Endothelial cell of umbilical vein (primary cell): ENCODE results near the gene TUT1.

Source experiments
- CTCF ChIP-seq, 2 donors: IDR thresholded peaks; 1 replicate in 1 of 2; 2 replicates in 1 of 2; pipeline ENCODE4 v1.5.1; 2011; ENCODE audit warnings: low read length in 2 of 2, mild to moderate bottlenecking in 2 of 2, moderate library complexity in 2 of 2, control low read depth in 1 of 2, inconsistent platforms in 1 of 2, low read depth in 1 of 2; ENCODE audit not compliant: insufficient read depth in 1 of 2; ENCODE audit errors: extremely low read depth in 1 of 2
- FOS ChIP-seq: IDR thresholded peaks from 2 replicates; pipeline ENCODE4 v1.6.1; 2011; ENCODE audit warnings: mild to moderate bottlenecking, low read length, moderate library complexity, borderline replicate concordance; ENCODE audit not compliant: insufficient read depth
- GATA2 ChIP-seq: IDR thresholded peaks from 2 replicates; pipeline ENCODE4 v1.7.0; 2011; ENCODE audit warnings: low read depth, mild to moderate bottlenecking, moderate library complexity, mixed read lengths, low read length; ENCODE audit not compliant: insufficient read length, insufficient read depth
- JUN ChIP-seq: IDR thresholded peaks from 2 replicates; pipeline ENCODE4 v1.6.1; 2011; ENCODE audit warnings: borderline replicate concordance, low read depth; ENCODE audit not compliant: insufficient read length, insufficient read depth
- MAX ChIP-seq: IDR thresholded peaks from 2 replicates; pipeline ENCODE4 v1.6.1; 2011; ENCODE audit not compliant: insufficient read depth, insufficient read length
- POLR2A ChIP-seq: IDR thresholded peaks from 2 replicates; pipeline ENCODE4 v1.6.1; 2012; ENCODE audit warnings: low read depth, mild to moderate bottlenecking, control low read depth, low read length
- POLR2AphosphoS5 ChIP-seq: IDR thresholded peaks from 2 replicates; pipeline ENCODE4 v1.6.1; 2012; ENCODE audit warnings: low read depth, mild to moderate bottlenecking, control low read depth, low read length, moderate library complexity; ENCODE audit not compliant: insufficient read depth

GRCh38 chr11:62574363-62575071 lies 16.8 kb downstream of the TUT1 start:
- TF ChIP-seq CTCF (IDR thresholded peaks at IDR 0.05; ENCODE audit: extremely low read depth in 1 of 2, insufficient read depth in 1 of 2, low read depth in 1 of 2, low read length in 2 of 2): no peak
- TF ChIP-seq FOS: no peak
- TF ChIP-seq POLR2AphosphoS5: peak; percentile 48
- no peak for TF ChIP-seq POLR2A
- no peak for TF ChIP-seq MAX
- no peak for TF ChIP-seq GATA2
- no peak for TF ChIP-seq JUN
